Measurements from ENCODE around the gene THBS1. TPM values are rescaled to one million over a fixed set of nuclear protein-coding genes. Genes with fewer than 3 reads are reported as not detected.

Gene THBS1
- total and polyA plus RNA-seq, 3 donors from 2014 or later, result 12.6 to 20.7 (median 13.9) TPM

GRCh38 chr15:39586387-39587095 lies 5.7 kb downstream of the THBS1 start:
- H3K4me1 ChIP-seq, result no peaks in the 10 kb centered on the region
- H3K27ac ChIP-seq, result no peak overlapping the region
- no peak overlapping the region for H3K4me3 ChIP-seq
- no peaks in the 10 kb centered on the region for H3K27me3 ChIP-seq
- intact Hi-C loops (cut with DNase I; ENCODE audit: low total_unique reads), result loop anchor here (10.0 kb wide), 1 partner anchor 402 kb away; no protein-coding TSS in a partner anchor
- no peak for TF ChIP-seq CTCF (IDR thresholded peaks at IDR 0.05)
- TF ChIP-seq POLR2A (IDR thresholded peaks at IDR 0.05), result no peak
- 72 to 80% methylated on average over 10 of the region's 10 CpGs for WGBS, 2 donors
- DNase-seq, result no peak
- H3K9me3 ChIP-seq, result no peaks in the 10 kb centered on the region
- H3K36me3 ChIP-seq (ENCODE audit: low read depth, missing control alignments), result no peaks in the 10 kb centered on the region

GRCh38 chr15:39587096-39587721 lies 6.3 kb downstream of the THBS1 start:
- Histone ChIP-seq H3K36me3 (ENCODE audit: low read depth, missing control alignments) (no peaks in the 10 kb centered on the region), H3K27ac (no peak overlapping the region), H3K9me3 (no peaks in the 10 kb centered on the region), H3K27me3 (no peaks in the 10 kb centered on the region), H3K4me3 (no peak overlapping the region), H3K4me1 (no peaks in the 10 kb centered on the region)
- WGBS, 2 donors, result 96% methylated on average over 17 of the region's 17 CpGs
- TF ChIP-seq POLR2A (IDR thresholded peaks at IDR 0.05), result no peak
- no peak for DNase-seq
- intact Hi-C loops (cut with DNase I; ENCODE audit: low total_unique reads), result loop anchor here (10.0 kb wide), 1 partner anchor 402 kb away; no protein-coding TSS in a partner anchor

- Histone ChIP-seq H3K9me3 (no peaks in the 10 kb centered on the region), H3K27me3 (no peaks in the 10 kb centered on the region), H3K4me3 (no peak overlapping the region), H3K36me3 (ENCODE audit: low read depth, missing control alignments) (no peaks in the 10 kb centered on the region), H3K27ac (no peak overlapping the region), H3K4me1 (no peaks in the 10 kb centered on the region)
- no peak for TF ChIP-seq POLR2A (IDR thresholded peaks at IDR 0.05)
- no peak for TF ChIP-seq CTCF (IDR thresholded peaks at IDR 0.05)
- DNase-seq, result no peak
- intact Hi-C loops (cut with DNase I; ENCODE audit: low total_unique reads), result loop anchor here (10.0 kb wide), 1 partner anchor 403 kb away; no protein-coding TSS in a partner anchor
- WGBS, 2 donors, result 82 to 91% methylated on average over 12 to 13 of the region's 13 CpGs
These were observed 7.1 kb downstream of the THBS1 start for GRCh38 chr15:39587731-39588530.

DNA sequence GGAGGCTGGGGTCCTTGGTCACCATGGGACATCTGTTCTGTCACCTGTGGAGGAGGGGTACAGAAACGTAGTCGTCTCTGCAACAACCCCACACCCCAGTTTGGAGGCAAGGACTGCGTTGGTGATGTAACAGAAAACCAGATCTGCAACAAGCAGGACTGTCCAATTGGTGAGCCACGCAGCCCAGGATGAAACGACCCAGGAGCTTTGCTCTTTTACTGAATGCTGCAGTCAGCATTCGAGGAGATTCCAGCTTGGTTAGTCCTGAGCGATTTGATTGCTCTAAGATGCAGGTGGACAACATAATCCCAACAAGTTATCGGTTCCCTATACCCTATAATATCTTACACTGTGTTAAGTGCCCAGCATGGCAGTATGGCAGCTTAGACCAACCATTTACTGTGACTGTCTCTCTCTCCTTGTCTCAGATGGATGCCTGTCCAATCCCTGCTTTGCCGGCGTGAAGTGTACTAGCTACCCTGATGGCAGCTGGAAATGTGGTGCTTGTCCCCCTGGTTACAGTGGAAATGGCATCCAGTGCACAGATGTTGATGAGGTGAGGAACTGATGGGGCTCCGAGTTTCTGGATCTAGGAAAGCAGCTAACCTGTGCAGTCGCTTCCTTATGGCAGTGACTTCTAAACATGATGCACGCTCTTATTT lies 7.8 kb downstream of the THBS1 start:
- no peaks in the 10 kb centered on the region for H3K27me3 ChIP-seq
- no peak for DNase-seq
- no peaks in the 10 kb centered on the region for H3K9me3 ChIP-seq
- no peak overlapping the region for H3K27ac ChIP-seq
- no peak for TF ChIP-seq CTCF (IDR thresholded peaks at IDR 0.05)
- TF ChIP-seq POLR2A (IDR thresholded peaks at IDR 0.05), result no peak
- H3K36me3 ChIP-seq (ENCODE audit: low read depth, missing control alignments), result no peaks in the 10 kb centered on the region
- 90 to 93% methylated on average over 13 of the region's 13 CpGs for WGBS, 2 donors
- H3K4me3 ChIP-seq, result no peak overlapping the region
- H3K4me1 ChIP-seq, result no peaks in the 10 kb centered on the region
- intact Hi-C loops (cut with DNase I; ENCODE audit: low total_unique reads), result loop anchor here (10.0 kb wide), 1 partner anchor 404 kb away; no protein-coding TSS in a partner anchor
